Skeletal muscle cell (primary cell): Measurements from ENCODE around the gene PLEKHA8.

Source experiments
- DNase-seq: peaks from one replicate; pipeline ENCODE4 v3.0.0-alpha.2; 2010; ENCODE audit warnings: low read depth
- H3K4me3 ChIP-seq: 2 replicates; pipeline ENCODE4 v1.5.1; 2011; ENCODE audit warnings: low read depth, mild to moderate bottlenecking, control low read depth, low read length, moderate library complexity

The PLEKHA8 gene

DNA sequence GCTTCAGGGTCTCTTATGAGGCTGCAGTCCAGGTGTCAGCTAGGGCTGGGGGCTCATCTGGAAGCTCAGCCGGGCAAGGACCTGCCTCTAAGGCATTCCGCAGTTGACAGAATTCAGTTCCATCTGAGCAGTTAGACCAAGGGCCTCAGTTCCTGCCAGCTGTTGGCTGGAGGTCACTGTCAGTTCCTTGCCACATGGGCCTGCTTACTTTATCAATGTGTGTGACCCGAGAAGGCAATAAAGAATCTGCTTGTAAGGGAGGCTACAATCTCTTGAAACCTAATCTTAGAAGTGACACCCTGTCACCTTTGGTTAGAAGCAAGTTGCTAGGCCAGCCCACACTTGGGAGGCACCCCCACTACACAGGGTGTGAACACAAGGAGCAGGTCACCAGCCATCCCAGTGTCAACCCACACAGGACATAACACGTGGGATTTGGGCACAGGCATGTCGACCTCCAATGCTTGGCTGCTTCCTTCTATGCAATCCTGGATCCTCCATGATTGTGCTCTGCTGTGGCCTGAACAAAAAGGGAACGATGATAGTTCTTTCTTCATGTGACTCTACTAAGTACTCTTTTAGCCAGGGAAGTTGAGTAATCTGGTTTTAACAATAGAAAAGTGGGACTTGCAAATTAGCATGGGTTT is 148.4 kb downstream of the PLEKHA8 start:
- no peak for DNase-seq
- H3K4me3 ChIP-seq, result no peak overlapping the region

DNA sequence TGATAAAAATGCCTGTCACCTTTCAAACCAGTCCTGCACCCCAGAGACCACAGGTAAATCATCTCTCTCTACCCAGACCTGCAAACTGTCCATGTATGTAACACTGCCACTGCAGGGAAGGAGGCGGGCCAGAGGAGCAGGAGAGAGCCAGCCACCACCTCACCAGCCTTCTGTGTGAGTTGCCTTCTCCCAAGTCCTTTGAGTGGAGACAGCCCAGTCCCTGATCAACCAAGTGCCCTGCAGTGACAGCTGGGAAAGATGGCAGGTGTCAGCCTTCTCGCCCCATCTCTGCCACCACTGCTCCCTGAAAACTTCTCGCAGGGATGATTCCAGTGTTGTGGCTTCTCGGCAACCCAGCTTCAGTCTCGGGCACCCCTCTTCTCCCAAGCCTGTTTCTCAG is 149.0 kb downstream of the PLEKHA8 start:
- H3K4me3 ChIP-seq, result no peak overlapping the region
- DNase-seq, result no peak

DNA sequence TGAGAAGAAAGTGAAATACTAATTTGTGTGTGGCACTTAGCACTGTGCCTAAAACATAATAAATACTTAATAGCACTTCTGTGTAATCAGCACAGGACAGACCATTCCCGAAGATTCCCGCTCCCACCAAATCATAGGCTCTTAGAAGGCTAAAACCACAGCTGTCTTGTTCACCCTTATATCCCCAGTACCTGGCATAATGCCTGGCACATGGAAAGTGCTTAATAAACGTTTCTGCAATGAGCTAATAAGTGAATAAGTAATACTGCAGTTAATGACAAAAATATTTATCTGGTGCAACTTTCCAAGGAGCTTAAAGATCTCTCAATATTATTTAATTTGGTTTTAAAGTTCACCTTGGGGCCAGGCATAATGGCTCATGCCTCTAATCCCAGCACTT is 149.8 kb downstream of the PLEKHA8 start:
- H3K4me3 ChIP-seq, result no peak overlapping the region
- DNase-seq, result no peak

DNA sequence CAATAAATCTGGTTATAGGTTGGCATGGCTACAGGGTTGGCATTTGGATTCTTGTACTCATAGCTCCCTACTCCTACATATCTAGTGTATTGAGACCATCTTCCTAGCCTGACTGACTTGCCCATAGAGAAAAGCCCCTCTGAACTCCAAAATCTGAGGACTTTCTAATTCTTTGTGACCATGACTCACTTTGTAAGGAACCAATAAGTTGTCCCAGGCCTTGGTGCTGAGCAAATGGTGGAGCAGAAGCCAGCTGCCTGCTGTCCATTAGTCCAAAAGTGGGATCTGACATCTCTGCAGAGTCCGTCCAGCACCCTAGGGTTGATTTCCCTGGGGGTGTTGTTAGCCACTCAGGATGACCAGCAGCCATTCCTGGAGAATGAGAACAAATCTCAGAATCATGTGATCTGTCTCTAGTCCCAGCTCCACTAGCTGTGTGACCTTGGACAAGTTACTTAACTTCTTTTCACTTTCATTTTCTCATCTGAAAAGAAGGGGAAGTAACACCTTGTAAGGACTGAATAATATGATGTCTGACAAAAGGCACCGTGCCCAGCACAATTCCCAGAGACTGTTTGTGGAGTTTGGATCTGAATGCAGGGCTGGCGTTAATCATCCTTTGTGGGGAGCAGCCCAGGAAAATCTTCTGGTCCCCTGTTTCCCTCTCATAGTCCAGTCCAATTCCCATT is 150.7 kb downstream of the PLEKHA8 start:
- H3K4me3 ChIP-seq, result no peak overlapping the region

More for the DNA sequence above, 150.7 kb downstream of the PLEKHA8 start:
- DNase-seq, result no peak
